Activated T-cell treated with anti-CD3 and anti-CD28 coated beads for 4 hours (primary cell): ENCODE measurements around the gene PPFIBP1.
A peak's percentile ranks its signal among the peaks of the same experiment; 100 is the strongest.
"Not testable (repeated sequence)": the region's sequence is repeated elsewhere in the genome, so short reads cannot be mapped to it uniquely, and the experiment has no call there.

Source experiments
- DNase-seq: peaks from one replicate; pipeline ENCODE4 v3.0.0-alpha.2; 2020

PPFIBP1 gene

DNA sequence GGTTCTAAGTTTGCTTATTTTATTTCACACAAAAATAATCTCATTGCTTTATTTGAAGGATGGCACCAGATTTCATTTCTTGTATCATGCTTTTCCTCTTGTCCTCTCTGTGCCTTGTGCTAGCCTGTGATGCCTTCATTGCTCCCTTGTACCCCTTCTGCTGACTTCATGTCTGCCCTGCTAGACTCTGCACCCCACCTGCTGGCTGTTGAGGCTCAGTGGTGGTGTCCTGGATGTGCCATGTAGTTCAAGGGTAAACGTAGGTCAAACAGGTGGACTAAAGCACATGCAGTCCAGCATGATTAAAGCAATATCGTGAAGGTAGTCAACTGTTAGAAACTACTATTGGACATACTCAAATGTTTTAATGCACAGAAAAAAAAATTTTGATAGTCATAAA is 208.3 kb downstream of the PPFIBP1 start:
- no peak for DNase-seq

DNA sequence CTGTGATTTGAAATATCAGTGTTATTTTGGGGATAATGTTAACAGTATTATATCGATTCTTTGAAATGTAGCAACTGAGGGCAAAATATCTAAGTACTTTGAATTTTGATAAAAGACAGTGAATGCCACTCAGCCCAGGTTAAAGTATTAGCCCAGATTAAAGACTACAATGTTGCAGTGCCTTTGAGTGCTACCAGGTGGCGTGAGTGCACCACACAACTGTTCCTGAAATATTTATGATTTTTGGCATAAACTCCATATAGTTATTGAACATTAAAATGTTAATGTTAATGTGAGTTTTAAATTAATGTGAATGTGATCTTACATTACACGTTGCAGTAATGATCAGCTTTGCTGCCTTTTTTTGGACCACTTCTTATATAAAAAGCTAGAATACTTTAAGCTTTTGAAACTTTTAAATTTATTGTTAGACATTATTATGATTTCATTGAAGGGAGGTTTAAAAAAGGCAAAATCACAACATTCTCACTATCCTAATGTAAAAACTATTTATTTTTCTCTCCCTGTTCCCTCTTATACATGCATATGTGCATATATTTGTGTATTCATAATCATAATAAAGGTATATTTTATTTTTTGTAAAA is 209.1 kb downstream of the PPFIBP1 start:
- DNase-seq, result peak; percentile 11

DNA sequence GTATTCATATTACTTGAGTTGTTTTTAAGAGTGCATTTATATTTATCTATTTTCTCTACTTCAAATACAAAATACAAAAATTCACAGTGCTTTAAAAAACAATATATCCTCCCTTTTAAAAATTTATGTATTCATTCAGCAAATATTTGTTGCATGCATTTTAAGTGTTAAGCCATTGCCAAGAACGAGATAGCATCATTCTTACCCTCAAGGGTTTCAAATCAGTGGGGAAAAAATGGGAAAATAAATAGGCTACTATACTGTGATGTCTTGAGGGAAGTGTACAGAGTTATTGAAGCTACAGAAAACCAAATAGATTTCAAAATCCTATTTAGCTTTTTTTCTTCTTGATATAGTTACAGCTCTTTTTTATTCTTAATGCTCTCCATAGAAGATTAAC is 209.8 kb downstream of the PPFIBP1 start:
- DNase-seq, result no peak

DNA sequence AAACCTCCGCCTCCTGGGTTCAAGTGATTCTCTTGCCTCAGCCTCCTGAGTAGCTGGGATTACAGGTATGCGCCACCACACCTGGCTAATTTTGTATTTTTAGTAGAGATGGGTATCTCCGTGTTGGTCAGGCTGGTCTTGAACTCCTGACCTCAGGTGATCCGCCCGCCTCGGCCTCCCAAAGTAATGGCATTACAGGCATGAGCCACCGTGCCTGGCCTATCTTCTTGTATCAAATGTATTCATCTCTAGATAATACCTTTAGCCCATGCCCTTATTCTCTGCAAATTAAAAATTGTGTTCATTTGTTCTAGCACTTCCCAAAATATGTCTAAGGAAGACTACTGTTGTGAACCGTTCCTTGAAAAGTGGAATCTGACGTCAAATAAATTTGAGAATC is 210.3 kb downstream of the PPFIBP1 start:
- not testable (repeated sequence) for DNase-seq

DNA sequence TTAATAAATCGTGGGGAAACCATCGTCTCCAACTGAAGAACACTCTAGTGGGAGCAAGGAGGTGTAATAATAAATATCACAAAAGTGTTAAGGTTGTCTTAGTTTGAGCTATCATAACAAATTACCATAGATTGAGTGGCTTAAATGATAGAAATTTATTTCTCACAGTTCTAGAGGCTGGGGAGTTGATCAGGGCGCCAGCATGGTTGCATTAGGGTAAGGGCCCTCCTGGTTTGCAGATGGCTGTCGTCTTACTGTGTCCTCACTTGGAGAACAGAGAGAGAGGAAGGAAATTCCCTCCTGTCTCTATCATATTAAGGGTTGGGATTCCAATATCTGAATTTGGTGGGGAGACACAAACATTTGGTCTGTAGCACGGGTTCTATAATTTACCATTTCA is 219.6 kb downstream of the PPFIBP1 start:
- DNase-seq, result no peak
